ENCODE data around the gene GPR176.
A peak's percentile ranks its signal among the peaks of the same experiment; 100 is the strongest.

The GPR176 gene

GRCh38 chr15:39936681-39937080 is 16.6 kb upstream of the GPR176 start:
- no peak for TF ChIP-seq CTCF (IDR thresholded peaks at IDR 0.05; ENCODE audit: insufficient read depth, low read depth, low read length, missing control alignments)
- H3K4me3 ChIP-seq (ENCODE audit: low read depth, low read length), result no peak overlapping the region
- no peak for DNase-seq (ENCODE audit: low read depth)

GRCh38 chr15:39936187-39936586 is 16.1 kb upstream of the GPR176 start:
- H3K4me3 ChIP-seq (ENCODE audit: low read depth, low read length), result no peak overlapping the region
- TF ChIP-seq CTCF (IDR thresholded peaks at IDR 0.05; ENCODE audit: insufficient read depth, low read depth, low read length, missing control alignments), result no peak
- DNase-seq (ENCODE audit: low read depth), result no peak

- no peak for TF ChIP-seq CTCF (IDR thresholded peaks at IDR 0.05; ENCODE audit: insufficient read depth, low read depth, low read length, missing control alignments)
- H3K4me3 ChIP-seq (ENCODE audit: low read depth, low read length), result no peak overlapping the region
- no peak for DNase-seq (ENCODE audit: low read depth)
Observed at GRCh38 chr15:39935241-39935640, 15.2 kb upstream of the GPR176 start.

- no peak for TF ChIP-seq CTCF (IDR thresholded peaks at IDR 0.05; ENCODE audit: insufficient read depth, low read depth, low read length, missing control alignments)
- no peak for DNase-seq (ENCODE audit: low read depth)
- peak overlapping the region; percentile 79 for H3K4me3 ChIP-seq (ENCODE audit: low read depth, low read length)
Observed at GRCh38 chr15:39934397-39935071, 14.5 kb upstream of the GPR176 start.

- DNase-seq (ENCODE audit: low read depth), result no peak
- no peak overlapping the region for H3K4me3 ChIP-seq (ENCODE audit: low read depth, low read length)
- TF ChIP-seq CTCF (IDR thresholded peaks at IDR 0.05; ENCODE audit: insufficient read depth, low read depth, low read length, missing control alignments), result no peak
Observed at GRCh38 chr15:39931615-39932014, 11.5 kb upstream of the GPR176 start.

GRCh38 chr15:39926526-39926925 is 6.5 kb upstream of the GPR176 start:
- no peak overlapping the region for H3K4me3 ChIP-seq (ENCODE audit: low read depth, low read length)
- TF ChIP-seq CTCF (IDR thresholded peaks at IDR 0.05; ENCODE audit: insufficient read depth, low read depth, low read length, missing control alignments), result no peak
- no peak for DNase-seq (ENCODE audit: low read depth)

Data from GM12865 (cell line).